GM19035 (cell line): Measurements from ENCODE around the gene SLC52A3.

Source experiments
- ATAC-seq: cut with Tn5 transposase; IDR thresholded peaks from one replicate; pipeline ENCODE4 v1.9.1; 2021; ENCODE audit not compliant: unreplicated experiment

SLC52A3 gene

DNA sequence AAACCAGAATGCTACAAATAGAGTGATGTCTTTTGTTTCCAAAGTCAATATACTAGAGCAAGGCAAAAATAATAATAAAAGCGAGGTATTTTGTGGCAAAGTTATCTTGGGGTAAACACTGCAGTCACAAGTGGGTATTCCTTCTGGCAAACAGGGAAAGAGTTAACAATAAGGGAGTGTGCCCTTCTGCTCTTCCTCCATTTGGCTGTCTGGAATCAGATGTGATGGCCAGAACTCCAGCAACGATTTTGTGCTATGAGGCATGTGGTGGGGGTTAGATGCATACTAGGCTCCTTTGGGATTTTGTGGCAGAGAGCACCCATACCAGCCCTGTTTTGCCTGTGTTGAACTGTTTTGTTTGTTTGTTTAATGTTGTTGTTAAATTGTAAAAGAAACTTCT lies 2.4 kb upstream of the SLC52A3 start:
- no peak for ATAC-seq

- no peak for ATAC-seq
Measured at GRCh38 chr20:766906-767305, 1.4 kb downstream of the SLC52A3 start.

GRCh38 chr20:764255-764654 lies 4.0 kb downstream of the SLC52A3 start:
- ATAC-seq = no peak

DNA sequence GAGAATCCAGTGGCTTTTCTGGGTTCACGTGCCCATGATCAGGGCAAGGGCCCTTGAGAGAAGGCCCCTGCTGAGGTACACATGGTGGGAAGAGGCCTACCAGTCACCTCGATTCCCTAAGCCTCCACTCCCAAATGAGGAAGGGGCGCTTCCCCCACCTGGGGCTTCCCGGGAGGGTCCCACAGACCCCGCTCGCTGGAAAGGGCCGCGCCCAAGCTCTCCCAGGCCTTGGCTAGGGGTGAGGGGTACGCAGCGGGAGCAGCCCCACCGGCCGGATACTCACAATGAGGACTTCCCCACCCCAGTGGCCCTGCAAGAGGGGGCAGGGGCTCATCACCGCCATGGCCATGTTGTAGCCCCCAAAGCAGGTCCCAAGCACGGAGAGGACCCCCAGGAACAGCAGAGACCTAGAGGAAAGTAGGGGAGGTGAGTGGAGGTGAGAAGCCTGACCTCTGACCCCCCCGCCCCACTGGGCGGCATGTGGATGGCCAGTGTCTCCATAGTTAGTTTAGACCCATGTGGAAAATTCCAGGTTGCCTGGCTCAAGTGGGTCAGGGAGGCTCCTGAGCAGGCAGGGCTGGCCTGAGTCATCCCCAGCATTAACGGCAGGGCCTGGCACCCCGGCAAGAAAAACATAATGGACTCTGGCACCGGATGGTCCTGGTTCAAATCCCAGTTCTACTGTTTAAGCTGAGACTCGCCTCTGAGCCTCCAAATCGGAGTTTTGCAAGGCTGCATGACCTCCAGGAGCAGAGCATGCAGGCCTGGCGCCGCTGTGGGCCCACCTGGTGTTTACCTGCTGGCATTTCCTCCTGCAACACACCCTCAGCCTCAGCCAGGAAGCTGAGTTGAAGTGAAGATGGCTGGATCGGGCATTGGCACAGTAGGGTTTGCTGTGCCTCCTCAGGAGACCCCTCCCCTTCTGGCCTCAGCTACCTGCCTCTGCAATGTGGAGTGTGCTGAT lies 6.6 kb downstream of the SLC52A3 start:
- ATAC-seq = no peak

GRCh38 chr20:760751-761417 lies 7.4 kb downstream of the SLC52A3 start:
- ATAC-seq = no peak

DNA sequence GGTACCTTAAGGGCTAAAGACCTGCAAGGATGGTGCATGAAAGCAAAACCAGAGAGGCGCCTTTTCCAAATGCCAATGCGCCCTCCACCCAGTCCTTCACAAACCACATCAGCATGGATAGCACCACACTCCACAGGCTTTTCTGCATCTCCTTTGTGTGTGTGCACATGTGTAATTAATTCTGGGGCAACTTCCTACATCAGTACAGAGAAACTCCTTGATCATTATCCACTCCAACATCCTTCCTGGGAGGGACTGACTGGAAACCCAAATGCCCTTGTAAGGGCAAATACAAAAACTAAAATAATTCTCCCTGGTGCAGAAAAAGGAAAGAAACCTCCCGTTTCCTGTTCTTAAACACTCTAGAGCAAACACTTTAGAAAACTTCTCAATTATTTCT lies 10.8 kb downstream of the SLC52A3 start:
- ATAC-seq = no peak

DNA sequence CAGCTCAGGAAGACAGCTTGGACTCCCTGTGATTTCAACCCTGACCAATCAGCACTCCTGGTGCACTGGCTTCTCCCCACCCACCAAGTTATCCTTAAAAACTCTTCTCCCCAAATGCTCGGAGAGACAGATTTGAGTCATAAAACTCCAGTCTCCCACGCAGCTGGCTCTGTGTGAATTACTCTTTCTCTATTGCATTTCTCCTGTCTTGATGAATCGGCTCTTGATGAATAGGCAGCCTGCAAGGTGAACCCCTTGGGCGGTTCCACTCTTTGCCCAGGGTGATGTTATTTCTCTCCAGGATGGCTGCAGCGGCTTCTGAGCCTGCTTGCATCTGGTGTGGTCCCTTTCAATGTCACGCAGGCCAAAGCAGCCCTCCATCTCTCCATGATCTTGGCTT lies 12.4 kb downstream of the SLC52A3 start:
- no peak for ATAC-seq

DNA sequence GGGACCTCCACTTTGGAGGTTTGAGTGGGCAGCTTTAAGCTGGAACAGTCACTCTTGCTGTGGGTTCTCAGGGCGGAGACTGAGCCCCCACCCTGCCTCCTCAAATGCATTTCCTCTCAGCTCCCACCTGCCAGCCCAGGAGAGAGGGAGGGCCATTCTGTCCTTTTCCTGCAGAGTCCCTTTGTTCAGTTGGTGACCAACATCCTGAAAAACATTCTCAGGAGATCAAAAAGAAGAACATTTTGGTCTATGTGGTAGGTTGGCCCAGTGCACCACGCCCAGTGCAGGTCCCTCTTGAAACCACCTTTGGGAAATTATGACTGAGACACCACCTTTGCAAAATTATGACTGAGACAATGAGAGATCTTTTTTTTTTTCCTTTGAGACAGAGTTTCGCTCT lies 13.4 kb downstream of the SLC52A3 start:
- no peak for ATAC-seq

- ATAC-seq = no peak
Measured at GRCh38 chr20:753897-754635, 14.2 kb downstream of the SLC52A3 start.

- ATAC-seq = no peak
Measured at GRCh38 chr20:753136-753535, 15.2 kb downstream of the SLC52A3 start.

DNA sequence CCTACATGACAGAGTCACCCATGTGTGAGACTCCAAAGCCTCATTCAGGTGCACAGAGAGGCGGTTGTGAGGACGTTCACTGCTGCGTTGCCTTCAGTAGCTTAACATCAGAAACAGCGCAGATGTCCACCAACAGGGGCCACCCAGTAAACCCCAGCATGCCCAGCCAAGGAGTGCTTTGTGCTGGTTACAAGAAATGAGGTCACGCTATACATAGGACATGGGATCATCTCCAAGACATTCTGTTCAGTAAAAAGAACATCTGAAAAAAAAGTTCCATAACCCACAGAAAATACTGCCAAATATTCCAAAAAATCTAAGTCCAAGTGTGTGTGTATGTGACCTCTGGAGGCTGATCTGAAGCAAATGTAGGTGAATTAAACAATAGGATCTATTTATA lies 16.0 kb downstream of the SLC52A3 start:
- ATAC-seq = no peak

GRCh38 chr20:751761-752160 lies 16.5 kb downstream of the SLC52A3 start:
- ATAC-seq = no peak

- no peak for ATAC-seq
Measured at GRCh38 chr20:750801-751200, 17.5 kb downstream of the SLC52A3 start.

- ATAC-seq = no peak
Measured at GRCh38 chr20:745683-746301, 22.5 kb downstream of the SLC52A3 start.

DNA sequence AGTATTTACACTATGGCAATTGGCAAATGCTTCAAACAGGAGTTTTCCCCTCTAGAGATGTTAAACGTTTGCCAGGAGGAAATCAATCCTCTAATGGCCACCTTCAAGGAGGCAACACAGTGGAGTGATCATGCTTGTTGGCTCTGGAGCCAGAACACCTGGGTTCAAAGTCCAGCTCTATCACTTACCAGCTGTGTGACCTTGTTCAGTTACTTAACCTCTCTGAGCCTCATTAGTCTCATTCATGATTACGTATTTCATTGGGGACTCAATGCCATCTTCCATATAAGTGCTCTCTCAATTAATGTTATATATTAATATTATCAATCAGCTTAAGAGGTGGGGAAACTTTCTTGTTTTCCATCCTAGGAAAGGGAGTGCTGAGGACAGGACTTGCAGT lies 26.1 kb downstream of the SLC52A3 start:
- ATAC-seq = no peak

GRCh38 chr20:741620-742019 lies 26.7 kb downstream of the SLC52A3 start:
- no peak for ATAC-seq

GRCh38 chr20:740162-740561 lies 28.1 kb downstream of the SLC52A3 start:
- ATAC-seq = no peak

DNA sequence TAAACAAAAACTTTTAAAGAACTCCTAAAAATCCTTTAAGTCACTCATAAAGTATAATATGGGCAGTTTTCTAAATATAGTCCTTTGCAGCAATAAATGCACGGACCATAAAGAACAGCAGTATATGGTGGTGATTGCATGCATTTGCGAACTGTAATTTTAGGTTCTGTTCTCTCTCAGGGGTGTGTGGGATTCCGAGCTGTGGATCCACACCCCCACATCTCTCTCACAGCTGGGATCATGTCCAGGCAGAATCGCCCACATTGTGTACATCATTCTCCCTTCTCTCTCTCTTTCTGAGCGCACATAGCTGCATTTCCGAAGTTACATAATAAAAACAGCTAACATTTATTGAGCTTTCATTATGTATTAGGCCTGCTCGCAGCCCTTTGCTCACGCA lies 28.6 kb downstream of the SLC52A3 start:
- ATAC-seq = no peak

- no peak for ATAC-seq
Measured at GRCh38 chr20:733861-734260, 34.4 kb downstream of the SLC52A3 start.

DNA sequence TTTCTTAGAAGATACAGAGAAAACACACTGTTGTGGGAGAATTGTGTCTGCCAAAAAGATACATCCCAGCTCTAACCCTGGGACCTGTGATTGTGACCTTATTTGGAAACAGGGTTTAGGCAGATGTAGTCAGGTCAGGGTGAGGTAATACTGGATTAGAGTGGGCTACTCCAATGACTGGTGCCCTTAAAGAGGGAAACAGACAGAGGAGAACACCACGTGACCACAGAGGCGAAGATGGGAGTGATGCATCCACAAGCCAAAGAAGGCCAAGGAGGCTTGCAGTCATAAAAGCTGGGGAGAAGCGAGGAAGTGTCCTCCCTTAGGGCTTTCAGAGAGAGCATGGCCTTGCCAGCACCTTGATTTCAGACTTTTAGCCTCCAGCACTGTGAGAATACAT lies 35.6 kb downstream of the SLC52A3 start:
- ATAC-seq = no peak

GRCh38 chr20:731891-732560 lies 36.3 kb downstream of the SLC52A3 start:
- no peak for ATAC-seq
